Upper lobe of left lung (tissue), 4 donors: ENCODE data around the gene METTL18.

Experiments
- EP300 ChIP-seq, 4 donors: sonication (generic); formaldehyde crosslinking; IDR thresholded peaks; one replicate each; pipeline ENCODE4 v1.5.1; 2017; ENCODE audit warnings: antibody characterized with exemption in 4 of 4, control low read depth in 2 of 4
- POLR2A ChIP-seq, 4 donors: fragments of 450-650 bp; IDR thresholded peaks; one replicate each; pipeline ENCODE4 v1.5.1; 2016 to 2017; ENCODE audit warnings: antibody characterized with exemption in 4 of 4, mild to moderate bottlenecking in 2 of 4
- POLR2AphosphoS5 ChIP-seq, 2 donors: sonication (generic); formaldehyde crosslinking; IDR thresholded peaks; one replicate each; pipeline ENCODE4 v1.5.1; 2017; ENCODE audit warnings: antibody characterized with exemption in 2 of 2
- TF ChIP-seq, protein P1 (sequence below), 6 experiments: fragments of 450-650 bp in 4 of 6; fragments of 200-600 bp in 2 of 6; sonication (generic) in 2 of 6; IDR thresholded peaks; one replicate each; pipeline ENCODE4 v1.5.1; 2016 to 2019; ENCODE audit warnings: antibody characterized with exemption in 6 of 6

DNA sequence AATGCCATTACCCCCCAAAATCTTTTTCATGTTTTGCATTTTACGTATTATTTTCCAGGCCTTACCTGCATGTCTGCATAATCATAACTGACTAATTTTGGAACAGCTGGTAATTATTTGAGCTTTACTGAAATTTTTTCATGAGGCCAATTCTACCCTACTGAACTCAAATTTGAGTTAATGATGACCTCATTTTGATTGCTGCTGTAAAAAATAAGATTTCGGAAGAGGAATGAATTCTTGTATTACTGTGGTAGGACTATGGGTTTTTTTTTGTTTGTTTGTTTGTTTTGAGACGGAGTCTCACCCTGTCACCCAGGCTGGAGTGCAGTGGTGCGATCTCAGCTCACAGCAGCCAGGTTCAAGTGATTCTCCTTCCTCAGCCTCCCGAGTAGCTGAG is 2.6 kb upstream of the METTL18 start:
- TF ChIP-seq, protein P1, sequence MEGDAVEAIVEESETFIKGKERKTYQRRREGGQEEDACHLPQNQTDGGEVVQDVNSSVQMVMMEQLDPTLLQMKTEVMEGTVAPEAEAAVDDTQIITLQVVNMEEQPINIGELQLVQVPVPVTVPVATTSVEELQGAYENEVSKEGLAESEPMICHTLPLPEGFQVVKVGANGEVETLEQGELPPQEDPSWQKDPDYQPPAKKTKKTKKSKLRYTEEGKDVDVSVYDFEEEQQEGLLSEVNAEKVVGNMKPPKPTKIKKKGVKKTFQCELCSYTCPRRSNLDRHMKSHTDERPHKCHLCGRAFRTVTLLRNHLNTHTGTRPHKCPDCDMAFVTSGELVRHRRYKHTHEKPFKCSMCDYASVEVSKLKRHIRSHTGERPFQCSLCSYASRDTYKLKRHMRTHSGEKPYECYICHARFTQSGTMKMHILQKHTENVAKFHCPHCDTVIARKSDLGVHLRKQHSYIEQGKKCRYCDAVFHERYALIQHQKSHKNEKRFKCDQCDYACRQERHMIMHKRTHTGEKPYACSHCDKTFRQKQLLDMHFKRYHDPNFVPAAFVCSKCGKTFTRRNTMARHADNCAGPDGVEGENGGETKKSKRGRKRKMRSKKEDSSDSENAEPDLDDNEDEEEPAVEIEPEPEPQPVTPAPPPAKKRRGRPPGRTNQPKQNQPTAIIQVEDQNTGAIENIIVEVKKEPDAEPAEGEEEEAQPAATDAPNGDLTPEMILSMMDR (IDR thresholded peaks at IDR 0.05), result no peak
- TF ChIP-seq POLR2AphosphoS5 (IDR thresholded peaks at IDR 0.05) (no peak), EP300 (IDR thresholded peaks at IDR 0.05) (no peak), POLR2A (IDR thresholded peaks at IDR 0.05) (no peak)
